ENCODE results near the gene TMEM117.
A peak's percentile ranks its signal among the peaks of the same experiment; 100 is the strongest.

Gene TMEM117

GRCh38 chr12:43880547-43880946, 44.7 kb downstream of the TMEM117 start:
- no peak overlapping the region for H3K4me3 ChIP-seq (ENCODE audit: low read depth, low read length)
- no peak for DNase-seq (ENCODE audit: low read depth)

GRCh38 chr12:43882578-43883178, 46.8 kb downstream of the TMEM117 start:
- peak; percentile 28 for DNase-seq (ENCODE audit: low read depth)
- no peak overlapping the region for H3K4me3 ChIP-seq (ENCODE audit: low read depth, low read length)

GRCh38 chr12:43883311-43883710, 47.4 kb downstream of the TMEM117 start:
- no peak overlapping the region for H3K4me3 ChIP-seq (ENCODE audit: low read depth, low read length)
- no peak for DNase-seq (ENCODE audit: low read depth)

- no peak overlapping the region for H3K4me3 ChIP-seq (ENCODE audit: low read depth, low read length)
- DNase-seq (ENCODE audit: low read depth), result no peak
Measured at GRCh38 chr12:43883748-43884147, 47.9 kb downstream of the TMEM117 start.

- DNase-seq (ENCODE audit: low read depth), result no peak
- no peak overlapping the region for H3K4me3 ChIP-seq (ENCODE audit: low read depth, low read length)
Measured at GRCh38 chr12:43884683-43885410, 49.0 kb downstream of the TMEM117 start.

GRCh38 chr12:43887397-43887796, 51.5 kb downstream of the TMEM117 start:
- no peak overlapping the region for H3K4me3 ChIP-seq (ENCODE audit: low read depth, low read length)
- no peak for DNase-seq (ENCODE audit: low read depth)

- no peak overlapping the region for H3K4me3 ChIP-seq (ENCODE audit: low read depth, low read length)
- DNase-seq (ENCODE audit: low read depth), result no peak
Measured at GRCh38 chr12:43891856-43892574, 56.1 kb downstream of the TMEM117 start.

- peak; percentile 35 for DNase-seq (ENCODE audit: low read depth)
- H3K4me3 ChIP-seq (ENCODE audit: low read depth, low read length), result no peak overlapping the region
Measured at GRCh38 chr12:43893670-43894069, 57.8 kb downstream of the TMEM117 start.

- no peak overlapping the region for H3K4me3 ChIP-seq (ENCODE audit: low read depth, low read length)
- no peak for DNase-seq (ENCODE audit: low read depth)
Measured at GRCh38 chr12:43895580-43896206, 59.8 kb downstream of the TMEM117 start.

- H3K4me3 ChIP-seq (ENCODE audit: low read depth, low read length), result no peak overlapping the region
- DNase-seq (ENCODE audit: low read depth), result no peak
Measured at GRCh38 chr12:43896496-43896895, 60.6 kb downstream of the TMEM117 start.

GRCh38 chr12:43898474-43898873, 62.6 kb downstream of the TMEM117 start:
- no peak for DNase-seq (ENCODE audit: low read depth)
- H3K4me3 ChIP-seq (ENCODE audit: low read depth, low read length), result no peak overlapping the region

- DNase-seq (ENCODE audit: low read depth), result no peak
- no peak overlapping the region for H3K4me3 ChIP-seq (ENCODE audit: low read depth, low read length)
Measured at GRCh38 chr12:43899574-43899973, 63.7 kb downstream of the TMEM117 start.

- no peak for DNase-seq (ENCODE audit: low read depth)
- no peak overlapping the region for H3K4me3 ChIP-seq (ENCODE audit: low read depth, low read length)
Measured at GRCh38 chr12:43903686-43904085, 67.8 kb downstream of the TMEM117 start.

GRCh38 chr12:43912859-43913258, 77.0 kb downstream of the TMEM117 start:
- no peak for DNase-seq (ENCODE audit: low read depth)

GRCh38 chr12:43914391-43914790, 78.5 kb downstream of the TMEM117 start:
- no peak overlapping the region for H3K4me3 ChIP-seq (ENCODE audit: low read depth, low read length)
- DNase-seq (ENCODE audit: low read depth), result no peak

More at GRCh38 chr12:43912859-43913258, 77.0 kb downstream of the TMEM117 start:
- no peak overlapping the region for H3K4me3 ChIP-seq (ENCODE audit: low read depth, low read length)

- no peak for DNase-seq (ENCODE audit: low read depth)
- no peak overlapping the region for H3K4me3 ChIP-seq (ENCODE audit: low read depth, low read length)
Measured at GRCh38 chr12:43914923-43915468, 79.1 kb downstream of the TMEM117 start.

GRCh38 chr12:43917896-43918295, 82.0 kb downstream of the TMEM117 start:
- no peak overlapping the region for H3K4me3 ChIP-seq (ENCODE audit: low read depth, low read length)
- DNase-seq (ENCODE audit: low read depth), result no peak

- no peak overlapping the region for H3K4me3 ChIP-seq (ENCODE audit: low read depth, low read length)
- DNase-seq (ENCODE audit: low read depth), result no peak
Measured at GRCh38 chr12:43921666-43922337, 85.9 kb downstream of the TMEM117 start.

- no peak for DNase-seq (ENCODE audit: low read depth)
- no peak overlapping the region for H3K4me3 ChIP-seq (ENCODE audit: low read depth, low read length)
Measured at GRCh38 chr12:43930032-43930431, 94.2 kb downstream of the TMEM117 start.
